ENCODE measurements around the gene EVPL. TPM values are rescaled to one million over a fixed set of nuclear protein-coding genes. Genes with fewer than 3 reads are reported as not detected.

Gene EVPL
- total and polyA plus RNA-seq, 2 of the 13 experiments (the other 11 are each of a cell fraction or from before 2014, with no cell fraction given), result 2.1 to 8.2 TPM

GRCh38 chr17:75998327-75998795 lies 28.7 kb downstream of the EVPL start (continued):
- TF ChIP-seq KDM2A (CRISPR knock-in tag; IDR thresholded peaks at IDR 0.05; ENCODE audit: borderline replicate concordance, low read depth) (peak; percentile 50; the same call in 1 of the 2 replicates), FOXP4 (CRISPR knock-in tag; IDR thresholded peaks at IDR 0.05) (peak; percentile 76), ATRX (CRISPR knock-in tag; IDR thresholded peaks at IDR 0.05; ENCODE audit: borderline replicate concordance) (no peak), SOX13 (IDR thresholded peaks at IDR 0.05) (no peak), SOX13 (CRISPR knock-in tag; conservative IDR thresholded peaks at IDR 0.05 in 1 of 2, IDR thresholded peaks at IDR 0.05 in 1 of 2) (peak in 1 of 2 experiments; percentile 58; a peak in 2 of 4 replicates), FOXO1 (CRISPR knock-in tag; IDR thresholded peaks at IDR 0.05) (peak; percentile 28; the same call in 1 of the 2 replicates), THRA (CRISPR knock-in tag; IDR thresholded peaks at IDR 0.05; ENCODE audit: borderline replicate concordance) (0 out of 2 replicates have a peak, but pooled peaks have one; percentile 2), MED1 (CRISPR knock-in tag; IDR thresholded peaks at IDR 0.05) (peak; percentile 72), ETS1 (CRISPR knock-in tag; IDR thresholded peaks at IDR 0.05) (no peak), ZSCAN29 (CRISPR knock-in tag; conservative IDR thresholded peaks at IDR 0.05) (peak; percentile 99), GABPB1 (CRISPR knock-in tag; IDR thresholded peaks at IDR 0.05) (peak; percentile 45; the same call in 1 of the 2 replicates), ZBTB44 (CRISPR knock-in tag; IDR thresholded peaks at IDR 0.05) (no peak), PHF21A (CRISPR knock-in tag; IDR thresholded peaks at IDR 0.05) (0 out of 2 replicates have a peak, but pooled peaks have one; percentile 16), ZNF235 (CRISPR knock-in tag; IDR thresholded peaks at IDR 0.05; ENCODE audit: borderline replicate concordance) (no peak), ZNF337 (CRISPR knock-in tag; IDR thresholded peaks at IDR 0.05; ENCODE audit: borderline replicate concordance, low read depth) (0 out of 2 replicates have a peak, but pooled peaks have one; percentile 44), POLR2G (IDR thresholded peaks at IDR 0.05; ENCODE audit: low read depth, low read length) (no peak), MEIS1 (CRISPR knock-in tag; IDR thresholded peaks at IDR 0.05; ENCODE audit: borderline replicate concordance) (peak; percentile 71), ZNF562 (CRISPR knock-in tag; IDR thresholded peaks at IDR 0.05; ENCODE audit: borderline replicate concordance) (no peak), RBM22 (optimal IDR thresholded peaks at IDR 0.05; ENCODE audit: low read length) (no peak), FOXA1 (IDR thresholded peaks at IDR 0.05) (no peak), FOXA1 (CRISPR knock-in tag; IDR thresholded peaks at IDR 0.05) (peak; percentile 20; the same call in 1 of the 2 replicates), ZNF296 (CRISPR knock-in tag; conservative IDR thresholded peaks at IDR 0.05) (no peak), DPF2 (CRISPR knock-in tag; IDR thresholded peaks at IDR 0.05; ENCODE audit: borderline replicate concordance, low read depth) (0 out of 2 replicates have a peak, but pooled peaks have one; percentile 22), ZNF430 (CRISPR knock-in tag; IDR thresholded peaks at IDR 0.05) (no peak), ZBTB3 (CRISPR knock-in tag; IDR thresholded peaks at IDR 0.05; ENCODE audit: borderline replicate concordance, low read depth) (peak; percentile 82)

Data from HepG2 (cell line).